ENCODE data around the gene PARP16. TPM values are rescaled to one million over a fixed set of nuclear protein-coding genes. Genes with fewer than 3 reads are reported as not detected.

The PARP16 gene
- polyA plus RNA-seq, 12 donors: 11.1 to 15.0 (median 12.5) TPM; not detected in 1

GRCh38 chr15:65209701-65210643 lies 76.7 kb downstream of the PARP16 start:
- DNase-seq: peak; percentile 63

GRCh38 chr15:65208647-65209046 lies 78.0 kb downstream of the PARP16 start:
- no peak for DNase-seq

Other genes with a start within 250 kb of the PARP16 start
- gene SLC51B, start 241.5 kb downstream of the PARP16 start, polyA plus RNA-seq (ENCODE audit: insufficient read length in 12 of 12): 1 to 10 TPM in 10 of 12 donors, not detected in 2; 1.0 to 1.9 (median 1.4) TPM
- 10 to 100 TPM in 8 of 12 donors, 1 to 10 TPM in 3, not detected in 1; 9.5 to 14.3 (median 11.6) TPM for gene RASL12, start 218.9 kb downstream of the PARP16 start, polyA plus RNA-seq (ENCODE audit: insufficient read length in 12 of 12)
- gene KBTBD13, start 210.1 kb downstream of the PARP16 start, polyA plus RNA-seq (ENCODE audit: insufficient read length in 12 of 12): 1 to 10 TPM in 7 of 12 donors, under 1 TPM in 3, not detected in 2; 0.59 to 2.9 (median 1.3) TPM
- gene UBAP1L, start 171.7 kb downstream of the PARP16 start, polyA plus RNA-seq (ENCODE audit: insufficient read length in 12 of 12): 1 to 10 TPM in 11 of 12 donors, not detected in 1; 2.5 to 8.1 (median 3.9) TPM
- 10 to 100 TPM in 11 of 12 donors, not detected in 1; 14.8 to 44.0 (median 19.5) TPM for gene PDCD7, start 153.1 kb downstream of the PARP16 start, polyA plus RNA-seq (ENCODE audit: insufficient read length in 12 of 12)
- 10 to 100 TPM in 11 of 12 donors, not detected in 1; 32.1 to 63.6 (median 47.1) TPM for gene CLPX, start 101.5 kb downstream of the PARP16 start, polyA plus RNA-seq (ENCODE audit: insufficient read length in 12 of 12)
- gene CILP, start 75.4 kb downstream of the PARP16 start, polyA plus RNA-seq (ENCODE audit: insufficient read length in 12 of 12): 10 to 100 TPM in 11 of 12 donors, not detected in 1; 13.6 to 41.8 (median 20.2) TPM
- not detected for gene RNU5A-1, start 9.2 kb upstream of the PARP16 start, polyA plus RNA-seq (ENCODE audit: insufficient read length in 12 of 12)
- gene RNU5B-1, start 17.8 kb upstream of the PARP16 start, polyA plus RNA-seq (ENCODE audit: insufficient read length in 12 of 12): 1 to 10 TPM in 1 of 12 donors, not detected in 11; 2.1 TPM
- gene IGDCC3, start 91.1 kb upstream of the PARP16 start, polyA plus RNA-seq (ENCODE audit: insufficient read length in 12 of 12): 10 to 100 TPM in 1 of 12 donors, 1 to 10 TPM in 10, not detected in 1; 2.1 to 11.5 (median 3.1) TPM
- 100 to 1,000 TPM in 5 of 12 donors, 10 to 100 TPM in 7; 59.5 to 583 (median 95.2) TPM for gene IGDCC4, start 136.1 kb upstream of the PARP16 start, polyA plus RNA-seq (ENCODE audit: insufficient read length in 12 of 12)
- gene DPP8, start 230.8 kb upstream of the PARP16 start, polyA plus RNA-seq (ENCODE audit: insufficient read length in 12 of 12): 10 to 100 TPM in 11 of 12 donors, not detected in 1; 19.7 to 30.8 (median 23.5) TPM
- gene HACD3, start 243.6 kb upstream of the PARP16 start, polyA plus RNA-seq (ENCODE audit: insufficient read length in 12 of 12): 10 to 100 TPM in 11 of 12 donors, not detected in 1; 36.9 to 61.7 (median 51.4) TPM